Measurements from ENCODE around the gene ZFP3.
"Not testable (repeated sequence)": the region's sequence is repeated elsewhere in the genome, so short reads cannot be mapped to it uniquely, and the experiment has no call there.

The ZFP3 gene

DNA sequence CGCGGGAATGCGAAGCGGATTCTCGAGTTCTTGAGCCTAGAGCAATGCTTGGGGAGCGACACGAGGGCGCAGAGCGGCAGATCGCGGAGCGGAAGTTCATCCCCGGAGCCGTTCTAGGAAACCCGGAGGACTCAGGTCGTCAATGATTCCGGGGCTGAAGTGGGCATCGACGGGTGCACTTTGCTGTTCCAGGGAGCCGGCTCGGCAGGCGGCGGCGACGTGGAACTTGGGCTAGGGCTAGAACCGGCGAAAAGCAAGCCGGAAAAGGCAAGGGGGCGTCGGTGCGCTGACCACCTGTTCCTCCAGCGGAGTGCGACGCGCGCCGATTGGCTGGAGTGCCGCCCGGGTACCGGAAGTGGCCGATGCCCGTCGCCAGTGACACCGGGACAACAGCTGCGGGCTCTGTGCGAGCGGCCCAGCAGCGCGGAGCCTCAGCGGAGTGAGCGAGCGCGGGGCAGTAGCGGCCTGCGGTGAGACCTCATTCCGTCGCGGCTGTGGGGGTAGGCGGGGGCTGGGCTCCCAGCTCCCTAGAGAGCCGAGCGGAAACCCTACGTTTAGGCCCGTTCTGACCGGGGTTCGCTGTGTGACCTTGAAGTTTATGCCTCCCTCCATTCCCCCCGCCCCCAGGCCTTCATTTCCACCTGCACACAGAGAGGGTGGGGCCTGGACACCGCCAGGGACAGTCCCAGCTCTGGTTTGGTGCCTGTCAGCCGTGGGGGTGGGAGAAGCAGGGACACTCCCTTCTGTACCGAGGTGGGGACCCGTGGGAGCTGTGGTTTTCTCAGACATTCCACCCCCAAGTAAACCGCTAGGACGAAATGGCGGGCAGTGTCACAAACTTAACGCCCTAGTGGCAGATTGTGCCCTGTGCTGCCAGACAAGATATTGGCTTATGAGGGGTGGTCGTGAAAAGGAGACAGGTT, at the start of gene ZFP3:
ZFP3 (plus strand) TSS at position 362 of the 923 bp plus-strand sequence. CDS start 13,038 bp downstream, outside the sequence.
- DNase-seq (ENCODE audit: low spot score): no peak

- DNase-seq (ENCODE audit: low spot score): not testable (repeated sequence)
Observed at GRCh38 chr17:5030168-5030567, 48.1 kb upstream of the ZFP3 start.

- peak; percentile 52 for DNase-seq (ENCODE audit: low spot score)
Observed at GRCh38 chr17:5031365-5032082, 46.7 kb upstream of the ZFP3 start.

GRCh38 chr17:5032865-5033264, 45.4 kb upstream of the ZFP3 start:
- DNase-seq (ENCODE audit: low spot score): no peak

DNA sequence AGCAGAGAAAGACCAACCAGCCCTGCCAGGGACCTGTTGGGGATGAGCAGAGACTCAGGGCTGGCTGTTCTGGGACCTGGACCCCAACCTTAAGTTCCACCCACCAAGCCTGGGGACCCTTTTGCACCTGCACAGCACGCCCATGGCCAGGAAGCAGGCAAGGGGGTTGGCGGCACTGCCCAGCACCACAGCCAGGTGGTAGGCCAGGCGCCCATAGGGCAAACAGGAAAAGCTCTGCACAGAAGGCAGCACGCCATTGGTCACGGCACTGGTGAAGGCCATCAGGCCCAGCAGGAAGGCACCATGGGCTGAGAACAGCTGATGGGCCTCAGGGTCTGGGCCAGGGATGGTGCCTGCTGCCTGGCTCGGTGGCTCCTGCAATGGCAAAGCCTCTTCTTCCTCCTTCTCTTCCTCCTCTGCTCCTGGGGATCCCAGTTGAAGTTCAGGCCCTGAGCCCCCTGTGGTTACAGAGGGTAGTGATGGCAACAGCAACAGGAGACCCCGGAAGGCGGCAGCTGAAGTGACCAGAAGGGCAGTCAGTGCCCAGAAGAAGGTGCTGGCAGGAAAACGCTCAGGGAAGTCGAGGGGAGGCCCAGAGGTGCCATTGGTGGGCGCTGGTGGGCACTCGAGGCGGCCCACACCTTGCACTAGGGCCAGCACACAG, 44.8 kb upstream of the ZFP3 start:
- DNase-seq (ENCODE audit: low spot score): no peak

- no peak for DNase-seq (ENCODE audit: low spot score)
Observed at GRCh38 chr17:5034063-5034462, 44.2 kb upstream of the ZFP3 start.

- DNase-seq (ENCODE audit: low spot score): no peak
Observed at GRCh38 chr17:5034651-5035050, 43.6 kb upstream of the ZFP3 start.

- no peak for DNase-seq (ENCODE audit: low spot score)
Observed at GRCh38 chr17:5035315-5035714, 43.0 kb upstream of the ZFP3 start, which contains the start of gene SLC52A1. Gene SLC52A1 (minus strand): TSS chr17:5035426. CDS start chr17:5034606, 820 bp downstream.

DNA sequence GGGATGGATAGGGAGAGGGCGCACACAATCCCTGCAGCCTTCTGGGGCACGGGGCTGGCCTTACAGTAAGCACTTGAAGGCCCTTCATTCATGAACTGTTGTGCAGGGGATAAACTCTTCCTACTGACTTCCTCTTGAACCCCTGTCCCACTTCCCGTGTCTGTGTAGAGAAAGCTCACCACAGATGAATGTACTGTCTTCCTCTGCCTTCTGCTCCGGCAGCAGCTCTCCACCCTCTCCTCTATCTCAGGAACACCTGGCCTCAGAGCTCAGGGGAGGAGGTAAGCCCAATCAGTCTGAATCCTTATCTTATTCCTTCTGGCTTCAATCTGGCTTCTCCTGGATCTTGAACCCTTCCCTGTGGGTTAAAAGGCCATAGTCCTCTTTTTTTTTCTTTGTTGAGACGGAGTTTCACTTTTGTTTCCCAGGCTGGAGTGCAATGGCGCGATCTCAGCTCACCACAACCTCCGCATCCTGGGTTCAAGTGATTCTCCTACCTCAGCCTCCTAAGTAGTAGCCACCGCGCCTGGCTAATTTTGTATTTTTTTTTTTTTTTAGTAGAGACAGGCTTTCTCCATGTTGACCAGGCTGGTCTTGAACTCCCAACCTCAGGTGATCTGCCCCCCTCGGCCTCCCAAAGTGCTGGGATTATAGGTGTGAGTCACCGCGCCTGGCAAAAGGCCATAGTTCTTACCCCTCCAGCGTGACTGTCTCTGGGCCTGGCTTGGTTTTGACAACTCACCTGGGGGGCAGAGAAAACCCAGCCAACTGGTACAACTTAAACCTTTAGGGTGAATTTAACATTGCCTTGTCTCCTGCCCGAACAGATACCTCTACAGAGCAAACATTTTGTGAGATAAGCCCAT, 35.9 kb upstream of the ZFP3 start:
- no peak for DNase-seq (ENCODE audit: low spot score)

DNA sequence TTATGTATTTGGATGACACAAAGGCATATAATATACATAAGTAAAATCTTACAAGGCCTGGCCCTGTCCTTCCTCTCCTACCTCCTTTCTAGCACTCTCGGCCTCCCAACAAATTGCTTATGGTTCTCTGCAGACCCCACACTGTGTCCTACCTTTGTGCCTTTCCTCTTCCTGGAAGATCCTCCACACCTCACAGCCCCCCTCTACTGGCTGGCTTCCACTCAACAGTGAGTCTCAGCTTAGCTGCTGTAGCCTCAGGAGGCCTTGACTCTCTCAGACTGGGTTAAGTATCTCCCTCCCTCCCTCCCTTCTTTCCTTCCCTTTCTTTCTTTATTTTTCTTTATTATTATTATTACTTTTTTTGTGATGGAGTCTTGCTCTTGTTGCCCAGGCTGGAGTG, 34.7 kb upstream of the ZFP3 start:
- DNase-seq (ENCODE audit: low spot score): no peak

DNA sequence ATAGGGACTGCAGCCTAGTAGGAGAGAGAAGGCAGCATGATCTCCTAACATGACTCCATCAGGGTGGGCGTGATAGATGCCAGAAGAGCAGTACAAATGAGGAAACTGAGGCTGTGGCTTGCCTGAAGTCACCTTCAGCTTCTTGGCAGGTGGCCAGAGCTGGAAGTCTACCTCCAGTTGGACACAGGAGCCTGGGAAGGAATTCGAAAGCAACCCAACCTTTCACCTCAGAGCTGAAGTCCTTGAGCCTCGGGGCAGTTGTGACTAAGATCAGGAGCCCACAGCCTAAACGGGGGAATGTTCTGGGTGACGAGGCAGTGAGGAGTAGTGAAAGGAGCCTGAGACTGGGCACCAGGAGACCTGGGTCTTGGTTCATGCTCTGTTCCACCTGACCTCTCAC, 33.6 kb upstream of the ZFP3 start:
- DNase-seq (ENCODE audit: low spot score): no peak

- DNase-seq (ENCODE audit: low spot score): no peak
Observed at GRCh38 chr17:5045496-5045895, 32.8 kb upstream of the ZFP3 start.

DNA sequence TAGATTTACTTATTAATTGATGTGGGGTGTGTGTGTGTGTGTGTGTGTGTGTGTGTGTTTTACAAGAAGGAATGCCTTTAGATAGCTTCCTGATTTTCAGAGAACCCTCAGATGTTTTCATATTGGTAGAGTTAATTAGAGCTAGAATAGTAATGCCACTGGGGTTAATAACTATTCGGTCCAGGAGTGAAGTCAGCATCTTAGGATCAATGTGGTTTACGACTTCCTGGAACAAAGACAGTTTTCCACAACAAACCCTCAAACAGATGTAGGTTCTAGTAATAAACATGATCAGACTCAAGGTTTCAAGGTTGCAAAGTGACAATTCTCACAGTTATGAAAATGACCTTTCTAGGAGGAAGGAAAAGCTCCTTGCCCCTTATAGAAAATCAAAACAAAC, 30.8 kb upstream of the ZFP3 start:
- DNase-seq (ENCODE audit: low spot score): no peak

DNA sequence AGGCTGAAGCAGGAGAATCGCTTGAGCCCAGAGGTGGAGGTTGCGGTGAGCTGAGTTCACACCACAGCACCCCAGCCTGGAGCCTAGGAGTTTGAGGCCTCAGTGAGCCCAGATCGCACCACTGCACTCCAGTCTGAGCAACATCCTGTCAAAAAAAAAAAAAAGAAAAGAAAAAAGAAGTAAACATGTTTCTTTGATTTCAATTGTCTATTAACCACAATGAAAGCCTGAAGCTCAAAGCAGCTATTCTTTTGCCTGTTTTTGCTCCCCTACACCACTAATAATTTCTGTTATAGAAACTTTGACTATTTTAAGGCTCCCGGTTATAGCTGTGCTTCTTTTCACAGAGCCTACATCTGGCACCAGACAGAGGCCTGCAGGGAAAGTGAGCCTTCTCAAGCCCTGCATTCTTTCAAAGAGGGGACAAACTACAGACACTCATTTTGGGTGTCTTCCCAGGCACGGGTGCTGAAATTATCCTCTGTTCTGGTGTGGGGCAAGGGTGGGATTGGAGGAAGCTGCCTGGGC, 28.9 kb upstream of the ZFP3 start:
- no peak for DNase-seq (ENCODE audit: low spot score)

- DNase-seq (ENCODE audit: low spot score): no peak
Observed at GRCh38 chr17:5050278-5050677, 28.0 kb upstream of the ZFP3 start.

- no peak for DNase-seq (ENCODE audit: low spot score)
Observed at GRCh38 chr17:5055543-5055942, 22.7 kb upstream of the ZFP3 start.

DNA sequence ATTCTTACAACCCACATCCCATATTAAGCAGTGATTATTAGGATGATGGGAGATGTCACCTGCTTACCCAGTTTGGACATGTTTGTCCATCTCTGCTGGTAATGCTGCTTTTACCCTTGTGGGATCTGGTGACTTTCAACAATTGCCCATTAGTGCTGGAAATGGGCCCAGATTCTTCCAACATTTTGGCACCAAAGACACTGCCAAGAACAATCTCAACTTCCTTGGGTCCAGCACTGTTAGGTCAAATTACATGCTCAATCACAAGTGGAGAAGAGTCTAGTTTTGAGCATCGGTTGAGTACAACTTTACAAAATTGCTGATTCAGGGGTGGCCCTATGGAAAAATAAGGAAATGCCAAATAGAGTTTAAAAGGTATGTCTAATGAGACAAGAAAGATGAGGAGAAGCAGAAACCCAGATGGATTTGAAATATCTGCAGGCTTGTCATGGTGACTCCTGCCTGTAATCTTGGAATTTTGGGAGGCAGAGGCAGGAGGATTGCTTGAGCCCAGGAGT, 13.0 kb upstream of the ZFP3 start:
- no peak for DNase-seq (ENCODE audit: low spot score)

- no peak for DNase-seq (ENCODE audit: low spot score)
Observed at GRCh38 chr17:5068236-5068635, 10.0 kb upstream of the ZFP3 start.

GRCh38 chr17:5069724-5070123, 8.5 kb upstream of the ZFP3 start:
- no peak for DNase-seq (ENCODE audit: low spot score)

DNA sequence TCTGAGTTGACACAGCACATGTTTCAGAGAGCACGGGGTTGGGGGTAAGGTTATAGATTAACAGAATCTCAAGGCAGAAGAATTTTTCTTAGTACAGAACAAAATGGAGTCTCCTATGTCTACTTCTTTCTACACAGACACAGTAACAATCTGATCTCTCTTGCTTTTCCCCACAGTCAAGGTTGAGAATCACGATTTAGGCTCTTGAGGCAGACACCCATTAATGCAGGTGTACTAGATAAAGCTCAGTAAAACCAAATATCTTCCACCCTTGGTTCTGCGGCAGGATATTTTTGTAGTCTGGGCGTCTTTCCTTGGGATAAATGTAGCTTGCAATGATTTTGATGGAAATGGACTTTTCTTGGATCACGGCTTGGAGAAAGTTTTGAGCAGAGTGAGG, 2.8 kb upstream of the ZFP3 start:
- not testable (repeated sequence) for DNase-seq (ENCODE audit: low spot score)

DNA sequence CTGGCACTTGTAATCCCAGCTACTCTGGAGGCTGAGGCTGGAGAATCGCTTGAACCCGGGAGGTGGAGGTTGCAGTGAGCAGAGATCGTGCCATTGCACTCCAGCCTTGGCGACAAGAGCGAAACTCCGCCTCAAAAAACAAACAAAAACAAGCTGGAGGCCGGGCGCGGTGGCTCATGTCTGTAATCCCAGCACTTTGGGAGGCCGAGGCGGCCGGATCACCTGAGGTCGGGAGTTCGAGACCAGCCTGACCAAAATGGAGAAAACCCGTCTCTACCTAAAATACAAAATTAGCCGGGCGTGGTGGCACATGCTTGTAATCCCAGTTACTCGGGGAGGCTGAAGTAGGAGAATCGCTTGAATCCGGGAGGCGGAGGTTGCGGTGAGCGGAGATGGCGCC, 992 bp upstream of the ZFP3 start:
- DNase-seq (ENCODE audit: low spot score): not testable (repeated sequence)

All from hematopoietic multipotent progenitor cell treated with erythropoietin and hydrocortisone succinate and interleukin-3 and kit ligand, for 17 days (in vitro differentiated cells).